HTERT RPE-1 (cell line): ENCODE data around the gene EXOG.

Source experiments
- in situ Hi-C: fragments of 300-500 bp; cut with MboI; formaldehyde crosslinking; loops from 4 replicates; pipeline ENCODE4 v1.14.3; 2020; ENCODE audit warnings: low sequenced_read_pairs

The EXOG gene

GRCh38 chr3:38544926-38545325 lies 48.8 kb downstream of the EXOG start:
- in situ Hi-C loops, result no loop called here

- in situ Hi-C loops, result no loop called here
Observed at GRCh38 chr3:38545550-38545949, 49.4 kb downstream of the EXOG start.

GRCh38 chr3:38545983-38546382 lies 49.8 kb downstream of the EXOG start:
- in situ Hi-C loops, result no loop called here

- in situ Hi-C loops, result no loop called here
Observed at GRCh38 chr3:38548154-38548931, 52.2 kb downstream of the EXOG start.

- in situ Hi-C loops, result no loop called here
Observed at GRCh38 chr3:38549082-38549481, 52.9 kb downstream of the EXOG start.

- in situ Hi-C loops, result no loop called here
Observed at GRCh38 chr3:38549486-38549885, 53.3 kb downstream of the EXOG start.

- in situ Hi-C loops, result no loop called here
Observed at GRCh38 chr3:38549957-38550840, 54.1 kb downstream of the EXOG start.

- in situ Hi-C loops, result no loop called here
Observed at GRCh38 chr3:38551026-38551832, 55.1 kb downstream of the EXOG start.

DNA sequence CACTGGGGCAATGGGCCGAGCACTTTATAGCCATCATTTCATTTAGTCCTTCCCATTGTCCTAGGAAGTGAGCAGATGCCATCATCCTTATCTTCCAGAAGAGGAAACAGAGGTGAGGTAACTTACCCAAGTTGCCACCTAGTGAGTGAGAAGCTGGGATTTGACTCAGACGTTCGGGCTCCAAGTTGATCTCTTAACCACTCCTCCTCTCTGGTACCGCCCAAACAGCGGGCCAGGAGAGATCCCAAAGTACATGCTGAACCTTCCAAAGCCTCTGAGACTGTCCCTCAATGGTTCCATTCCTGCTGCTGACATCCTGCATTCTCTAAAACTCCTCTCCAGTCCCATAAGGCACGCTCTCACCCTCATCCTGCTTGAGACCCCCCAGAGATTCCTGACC lies 56.2 kb downstream of the EXOG start:
- in situ Hi-C loops, result no loop called here

DNA sequence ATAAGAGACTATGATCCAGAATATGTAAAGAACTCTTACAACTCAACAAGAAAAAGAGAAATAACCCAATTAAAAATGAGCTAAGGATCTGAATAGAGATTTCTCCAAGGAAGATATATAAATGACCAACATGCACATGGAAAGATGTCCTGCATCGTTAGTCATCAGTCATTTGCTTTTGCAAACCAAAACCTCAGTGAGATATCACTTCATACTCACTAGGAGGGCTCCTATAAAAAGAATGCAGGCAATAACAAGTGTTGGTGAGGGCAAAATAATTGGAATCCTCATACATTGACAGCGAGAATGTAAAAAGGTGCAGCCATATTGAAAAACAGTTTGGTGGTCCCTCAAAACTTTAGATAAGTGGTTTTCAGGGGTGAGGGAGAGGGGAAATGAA lies 56.9 kb downstream of the EXOG start:
- in situ Hi-C loops, result no loop called here

GRCh38 chr3:38554127-38554827 lies 58.1 kb downstream of the EXOG start:
- in situ Hi-C loops, result no loop called here

DNA sequence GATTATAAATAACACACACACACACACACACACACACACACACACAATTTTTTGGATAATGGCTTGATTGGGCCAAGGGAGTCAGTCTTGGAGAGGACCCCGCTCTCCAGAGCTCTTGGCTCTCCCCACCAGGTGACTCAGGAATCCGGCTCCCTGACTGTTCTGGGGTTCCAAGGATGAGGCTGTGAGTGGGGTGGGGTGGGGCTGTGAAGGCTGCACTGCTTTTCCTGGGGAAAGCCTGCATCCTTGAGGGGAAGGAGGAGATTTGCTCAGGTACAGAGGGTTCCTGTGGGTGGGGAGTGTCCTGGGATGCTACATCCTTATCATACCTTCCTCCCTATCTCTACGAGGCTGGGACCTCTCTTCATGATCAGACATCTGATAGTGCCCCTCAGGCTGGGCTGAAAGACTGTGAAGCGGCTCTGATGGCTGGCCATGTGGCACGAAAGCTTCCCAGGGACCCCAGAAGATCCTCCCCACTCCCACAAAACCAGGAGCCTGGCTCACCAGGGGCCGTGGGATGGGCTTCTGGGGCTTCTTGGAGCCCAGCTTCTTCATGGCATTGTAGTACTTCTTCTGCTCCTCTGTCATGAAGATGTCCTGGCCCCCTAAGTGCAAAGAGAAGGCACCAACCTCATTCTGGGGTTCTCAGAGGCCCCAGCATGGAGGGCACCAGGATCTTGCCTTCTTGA lies 59.2 kb downstream of the EXOG start:
- in situ Hi-C loops, result no loop called here

GRCh38 chr3:38555926-38556325 lies 59.8 kb downstream of the EXOG start:
- in situ Hi-C loops, result no loop called here

- in situ Hi-C loops, result no loop called here
Observed at GRCh38 chr3:38556640-38557358, 60.7 kb downstream of the EXOG start.

GRCh38 chr3:38558864-38559263 lies 62.7 kb downstream of the EXOG start:
- in situ Hi-C loops, result no loop called here

- in situ Hi-C loops, result no loop called here
Observed at GRCh38 chr3:38560284-38560683, 64.1 kb downstream of the EXOG start.

- in situ Hi-C loops, result no loop called here
Observed at GRCh38 chr3:38560996-38561717, 65.0 kb downstream of the EXOG start.

DNA sequence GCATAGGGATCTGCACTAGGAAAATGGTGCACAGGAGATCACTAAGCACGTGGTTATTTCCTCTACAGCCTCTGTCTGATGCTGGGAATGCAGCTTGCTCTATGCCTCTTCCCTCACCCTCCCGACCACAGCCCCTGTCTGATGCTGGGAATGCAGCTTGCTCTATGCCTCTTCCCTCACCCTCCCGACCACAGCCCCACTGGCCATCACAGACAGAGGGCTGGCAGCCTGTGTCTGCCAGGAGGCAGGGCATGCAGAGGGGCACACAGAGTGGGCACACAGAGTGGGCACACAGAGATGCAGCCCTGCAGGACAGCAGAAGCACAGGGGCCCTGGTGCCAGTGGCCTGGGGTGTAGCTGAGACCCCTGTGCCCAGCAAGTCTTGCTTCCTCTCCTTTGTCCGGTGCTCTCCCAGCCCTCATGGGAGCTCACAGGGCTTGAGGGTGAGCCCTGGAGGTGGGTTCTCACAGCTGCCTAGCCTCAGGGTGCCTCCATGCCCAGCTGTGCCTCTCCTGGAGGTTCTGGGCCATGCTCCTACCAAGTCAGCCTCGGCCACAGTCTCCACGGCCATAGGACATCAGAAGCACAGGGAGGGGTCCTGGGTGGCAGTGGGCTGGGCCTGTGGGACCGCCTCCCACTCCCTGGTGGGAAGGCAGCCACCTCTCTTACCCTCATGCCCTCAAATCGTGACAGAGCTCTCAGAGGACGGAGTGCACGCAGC lies 65.8 kb downstream of the EXOG start:
- in situ Hi-C loops, result no loop called here
